ENCODE measurements around the gene SDR42E2.
"Not testable (repeated sequence)": the region's sequence is repeated elsewhere in the genome, so short reads cannot be mapped to it uniquely, and the experiment has no call there.

SDR42E2 gene

GRCh38 chr16:22161999-22162655 lies at the start of gene SDR42E2:
Gene SDR42E2, plus strand, starts transcription at chr16:22162506. Its CDS starts 3,077 bp downstream, at chr16:22165583.
- DNase-seq: peak; percentile 33 to 34

DNA sequence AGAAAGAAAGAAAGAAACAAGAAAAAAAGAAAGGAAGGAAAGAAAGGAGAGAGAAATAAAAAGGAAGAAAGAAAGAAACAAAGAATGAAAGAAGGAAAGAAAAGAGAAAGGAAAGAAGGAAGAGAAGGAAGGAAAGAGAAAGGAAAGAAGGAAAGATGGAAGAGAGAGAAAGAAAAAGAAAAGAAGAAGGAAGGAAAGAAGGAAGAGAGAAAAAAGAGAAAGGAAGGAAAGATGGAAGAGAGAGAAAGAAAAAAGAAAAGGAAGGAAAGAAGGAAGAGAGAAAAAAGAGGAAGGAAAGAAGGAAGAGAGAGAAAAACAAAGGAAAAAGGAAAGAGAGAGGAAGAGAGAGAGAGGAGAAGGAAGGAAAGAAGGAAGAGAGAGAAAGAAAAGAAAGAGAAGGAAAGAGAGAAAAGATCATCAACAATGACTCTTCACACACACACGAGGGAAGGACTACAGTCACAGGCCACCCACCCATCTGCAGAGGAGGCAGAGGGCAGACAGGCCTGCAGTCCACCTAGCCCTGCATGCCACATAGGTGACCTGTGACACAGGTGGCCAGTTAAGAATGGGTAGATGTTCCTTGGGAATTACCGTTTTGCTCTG lies 46.1 kb upstream of the SDR42E2 start:
- no peak for DNase-seq

DNA sequence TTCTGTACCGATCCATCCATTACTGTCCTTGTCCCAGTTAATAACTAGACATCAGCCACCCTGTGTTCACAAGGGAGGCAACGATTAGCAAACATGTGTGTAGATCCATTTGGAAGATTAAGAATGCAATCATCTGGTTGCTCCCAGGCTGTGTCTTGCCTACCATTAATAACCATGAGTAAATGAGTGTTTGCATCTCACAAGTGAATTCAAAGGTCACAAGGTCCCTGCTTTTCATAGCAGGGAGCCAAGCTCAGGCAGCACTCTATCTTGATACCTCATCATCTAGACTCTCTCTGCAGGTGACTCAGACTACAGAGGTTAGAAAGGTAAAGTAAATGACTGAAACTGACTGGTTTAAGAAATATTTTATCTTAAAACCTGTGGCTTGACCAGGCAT lies 44.7 kb upstream of the SDR42E2 start:
- no peak for DNase-seq

- DNase-seq: no peak
These were observed 41.9 kb upstream of the SDR42E2 start for GRCh38 chr16:22120440-22120839.

- no peak for DNase-seq
These were observed 40.1 kb upstream of the SDR42E2 start for GRCh38 chr16:22122239-22122638.

- no peak for DNase-seq
These were observed 39.2 kb upstream of the SDR42E2 start for GRCh38 chr16:22123146-22123545.

DNA sequence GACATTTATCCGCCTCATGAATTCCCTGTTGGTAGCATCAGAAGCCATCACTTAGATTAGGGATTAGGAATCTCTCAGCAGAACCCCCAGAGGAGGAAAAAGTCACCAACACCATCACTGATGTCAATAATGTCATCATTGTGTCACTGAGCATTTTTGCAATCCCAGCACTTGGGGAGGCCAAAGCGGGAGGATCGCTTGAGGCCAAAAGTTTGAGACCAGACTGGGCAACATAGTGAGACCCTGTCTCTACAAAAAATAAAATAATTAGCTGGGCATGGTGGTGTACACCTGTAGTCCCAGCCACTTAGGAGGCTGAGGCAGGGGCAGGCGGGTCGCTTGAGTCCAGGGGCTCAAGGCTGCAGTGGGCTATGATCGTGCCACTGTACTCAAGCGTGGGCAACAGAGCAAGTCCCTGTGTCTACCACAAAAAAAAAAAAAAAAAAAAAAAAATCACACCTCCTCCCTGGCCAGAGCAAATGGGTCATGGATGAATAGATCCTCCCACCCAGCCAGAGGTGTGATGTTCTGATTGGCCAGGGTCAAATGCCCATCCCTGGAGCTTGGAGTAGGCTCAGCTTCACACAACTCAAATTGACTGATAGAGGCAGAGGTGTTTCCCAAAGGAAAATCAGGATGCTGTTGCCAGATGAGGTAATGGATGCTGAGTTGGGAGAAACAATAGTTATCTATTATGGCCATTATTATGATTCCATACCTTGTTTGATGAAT lies 38.4 kb upstream of the SDR42E2 start:
- no peak for DNase-seq

DNA sequence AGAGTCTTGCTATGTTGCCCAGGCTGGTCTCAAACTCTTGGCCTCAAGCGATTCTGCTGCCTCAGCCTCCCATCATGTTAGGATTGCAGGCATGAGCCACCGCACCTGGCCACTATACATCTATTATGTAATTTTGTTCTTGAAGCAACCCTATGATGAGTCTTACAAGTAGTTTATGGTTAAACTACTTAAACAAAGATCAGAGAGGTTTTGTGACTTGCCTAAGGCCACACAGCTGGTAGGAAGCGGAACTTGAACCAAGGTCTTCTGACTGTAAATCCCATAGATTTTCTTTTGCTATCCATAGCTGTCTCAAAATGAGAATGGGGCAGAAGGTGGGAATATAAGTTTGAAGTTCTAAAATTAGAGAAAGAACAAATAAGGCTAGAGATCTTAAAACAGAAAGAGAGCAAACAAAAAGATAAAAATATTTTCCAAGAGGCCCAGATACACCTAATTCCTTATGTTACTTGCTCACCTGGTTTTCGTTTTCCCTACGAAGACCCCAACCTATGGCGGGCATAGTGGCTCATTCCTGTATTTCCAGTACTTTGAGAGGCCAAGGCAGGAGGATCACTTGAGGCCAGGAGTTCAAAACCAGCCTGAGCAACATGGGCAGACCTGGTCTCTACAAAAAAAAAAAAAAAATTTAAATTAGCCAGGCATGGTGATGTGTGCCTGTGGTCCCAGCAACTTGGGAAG lies 37.6 kb upstream of the SDR42E2 start:
- DNase-seq: no peak

DNA sequence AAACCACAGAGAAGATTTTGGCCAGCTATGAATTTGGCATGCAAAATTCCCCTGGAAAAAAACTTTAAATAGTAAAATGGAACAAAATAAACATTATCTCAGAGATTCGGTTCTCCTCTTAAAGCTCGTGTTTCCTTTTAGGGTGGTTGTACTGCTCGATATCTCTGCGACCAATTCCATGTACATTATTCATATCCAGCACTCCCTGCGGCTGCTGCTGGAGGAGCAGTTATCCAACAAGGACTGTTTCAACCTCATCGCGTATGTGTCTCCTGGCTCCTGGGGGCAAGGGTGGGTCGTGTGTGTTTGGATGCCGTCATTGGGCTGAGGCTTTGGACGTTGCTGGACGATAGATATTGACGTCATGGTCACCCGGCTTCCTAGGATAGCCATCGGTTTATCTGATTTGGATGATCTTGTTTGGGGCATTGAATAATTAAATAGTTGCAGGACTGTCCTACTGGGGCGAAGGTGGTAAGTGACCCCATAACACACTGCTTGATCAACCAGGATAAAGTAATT lies 36.2 kb upstream of the SDR42E2 start:
- DNase-seq: no peak

- DNase-seq: not testable (repeated sequence)
These were observed 33.8 kb upstream of the SDR42E2 start for GRCh38 chr16:22128537-22128936.

GRCh38 chr16:22130528-22130927 lies 31.8 kb upstream of the SDR42E2 start:
- DNase-seq: no peak

DNA sequence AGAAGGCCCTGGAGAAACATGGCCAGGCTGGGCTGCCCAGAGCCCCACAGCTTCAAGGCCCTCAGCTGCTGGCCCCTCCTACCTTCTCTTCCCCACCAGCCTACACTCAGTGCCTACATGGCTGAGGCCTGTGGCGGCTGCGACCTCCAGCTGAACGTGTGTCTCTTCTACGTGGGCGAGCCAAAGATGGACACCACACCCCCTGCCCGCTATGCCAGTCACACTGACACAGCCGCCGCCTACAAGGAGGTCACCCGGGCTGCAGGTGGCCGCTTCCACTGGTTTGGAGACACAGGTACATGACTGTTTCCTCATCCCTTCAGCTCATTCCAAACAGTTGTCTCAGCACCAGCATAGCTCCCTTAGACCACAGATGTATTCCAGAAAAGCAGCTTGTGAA lies 29.5 kb upstream of the SDR42E2 start:
- no peak for DNase-seq

GRCh38 chr16:22138482-22138881 lies 23.8 kb upstream of the SDR42E2 start:
- no peak for DNase-seq

DNA sequence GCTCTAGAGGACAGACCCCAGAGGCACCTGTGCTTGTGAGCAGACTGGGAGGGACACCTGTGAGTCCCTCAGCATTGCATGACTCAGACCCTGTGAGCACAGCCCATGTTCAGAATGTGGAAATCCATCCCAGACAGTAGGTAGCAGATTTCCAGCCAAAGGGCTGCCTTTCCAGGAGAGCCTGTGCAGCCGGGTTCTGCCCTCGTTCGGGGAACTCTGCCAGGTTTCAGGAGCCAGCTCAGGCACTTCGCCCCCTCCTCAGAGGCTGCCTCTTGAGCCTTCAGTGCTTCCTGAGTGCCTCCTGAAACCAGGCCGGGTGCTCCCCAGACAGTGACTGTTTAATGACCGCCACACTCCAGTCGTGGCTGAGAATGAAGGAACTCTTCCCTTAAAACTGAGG lies 23.3 kb upstream of the SDR42E2 start:
- DNase-seq: no peak

GRCh38 chr16:22139732-22140131 lies 22.6 kb upstream of the SDR42E2 start:
- no peak for DNase-seq

DNA sequence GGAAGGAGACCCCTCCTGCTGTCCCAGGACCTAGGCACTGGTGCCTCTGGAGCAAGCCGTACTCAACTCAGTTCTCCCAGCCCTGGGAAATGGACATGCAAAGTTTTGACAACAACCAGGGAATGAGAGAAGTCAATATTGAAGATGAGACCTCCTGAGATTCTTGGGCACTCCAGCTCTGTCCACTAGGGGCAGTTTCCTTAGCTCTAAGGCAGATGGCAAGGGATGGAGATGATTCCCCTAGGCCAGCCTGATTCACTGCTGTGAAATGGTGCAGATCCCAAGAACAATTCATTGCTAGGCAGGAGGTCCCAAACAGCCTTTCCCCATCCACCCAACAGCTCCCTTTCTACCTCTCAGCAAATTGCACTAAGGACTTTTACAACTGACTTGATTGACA lies 20.5 kb upstream of the SDR42E2 start:
- no peak for DNase-seq

DNA sequence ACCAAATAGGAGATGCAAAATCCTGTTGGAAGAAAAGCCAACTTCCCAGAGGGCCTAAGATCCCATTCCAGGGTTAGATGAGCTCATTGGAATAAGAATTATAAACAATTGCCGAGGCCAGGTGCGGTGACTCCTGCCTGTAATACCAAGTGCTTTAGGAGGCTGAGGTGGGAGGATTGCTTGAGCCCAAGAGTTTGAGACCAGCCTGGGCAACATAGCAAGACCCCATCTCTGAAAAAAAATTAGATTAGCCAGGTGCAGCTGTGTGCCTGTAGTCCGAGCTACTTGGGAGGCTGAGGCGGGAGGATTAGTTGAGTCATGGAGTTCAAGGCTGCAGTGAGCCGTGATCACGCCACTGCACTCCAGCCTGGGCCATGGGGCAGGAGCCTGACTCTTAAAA lies 17.8 kb upstream of the SDR42E2 start:
- no peak for DNase-seq

DNA sequence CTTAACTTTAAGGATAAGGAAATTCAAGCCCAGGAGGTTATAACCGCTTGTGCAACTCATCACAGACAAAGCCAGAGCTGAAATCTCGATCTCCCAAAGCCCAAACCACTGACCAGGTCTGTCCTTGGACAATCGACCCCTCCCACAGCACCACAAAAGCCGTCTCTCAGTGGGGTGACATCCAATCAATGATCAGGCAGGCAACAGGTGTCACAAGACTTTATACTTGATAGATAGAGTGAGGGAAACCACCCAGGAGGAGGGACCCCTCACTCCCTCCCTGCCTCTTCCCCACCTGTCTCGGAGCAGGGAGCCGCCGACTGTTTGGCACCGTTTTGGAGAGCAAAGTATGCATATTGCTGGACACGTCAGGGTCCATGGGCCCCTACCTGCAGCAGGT lies 14.5 kb upstream of the SDR42E2 start:
- no peak for DNase-seq

GRCh38 chr16:22151246-22151998 lies 10.9 kb upstream of the SDR42E2 start:
- DNase-seq: no peak

- DNase-seq: no peak
These were observed 10.0 kb upstream of the SDR42E2 start for GRCh38 chr16:22152316-22152715.

- not testable (repeated sequence) for DNase-seq
These were observed 9.2 kb upstream of the SDR42E2 start for GRCh38 chr16:22153078-22153477.

GRCh38 chr16:22161401-22161800 lies 905 bp upstream of the SDR42E2 start:
- DNase-seq: no peak

DNA sequence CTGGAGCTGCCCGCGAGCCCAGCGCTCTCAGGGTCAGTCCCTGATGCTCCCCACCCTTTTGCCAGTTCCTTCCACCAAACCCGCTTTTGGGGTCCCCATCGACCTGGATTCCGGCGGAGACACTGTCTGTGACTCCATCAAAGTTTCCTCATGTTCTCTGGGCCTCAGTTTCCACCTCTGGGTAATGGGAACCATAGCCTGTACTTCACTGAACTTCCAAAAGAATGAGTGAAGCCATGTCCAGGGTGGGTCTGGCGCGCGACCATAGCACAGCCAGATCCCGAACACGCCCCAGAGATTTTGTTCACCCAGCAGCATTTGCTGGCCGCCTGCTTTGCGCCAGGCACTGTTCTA lies 327 bp downstream of the SDR42E2 start:
- DNase-seq: no peak
